NCI-H146 (cell line): ENCODE measurements around the gene DENND2A.
A peak's percentile ranks its signal among the peaks of the same experiment; 100 is the strongest.
"Not testable (repeated sequence)": the region's sequence is repeated elsewhere in the genome, so short reads cannot be mapped to it uniquely, and the experiment has no call there.

Experiments
- DNase-seq: peaks from one replicate; lab custom pipeline; 2025; lab: John Stamatoyannopoulos, UW

The DENND2A gene

GRCh38 chr7:140640727-140641523, at the start of gene DENND2A:
DENND2A (minus strand) TSS chr7:140640813; CDS start chr7:140602397, 38,416 bp downstream.
- DNase-seq, result peak; percentile 90

GRCh38 chr7:140689199-140690152, 48.9 kb upstream of the DENND2A start:
- no peak for DNase-seq

- no peak for DNase-seq
Observed at GRCh38 chr7:140688341-140688740, 47.7 kb upstream of the DENND2A start.

- DNase-seq, result no peak
Observed at GRCh38 chr7:140686921-140687320, 46.3 kb upstream of the DENND2A start.

GRCh38 chr7:140685407-140686087, 44.9 kb upstream of the DENND2A start:
- DNase-seq, result no peak

- DNase-seq, result no peak
Observed at GRCh38 chr7:140684066-140684950, 43.7 kb upstream of the DENND2A start.

GRCh38 chr7:140683657-140684056, 43.0 kb upstream of the DENND2A start:
- no peak for DNase-seq

- DNase-seq, result no peak
Observed at GRCh38 chr7:140681766-140682165, 41.2 kb upstream of the DENND2A start.

GRCh38 chr7:140680886-140681285, 40.3 kb upstream of the DENND2A start:
- no peak for DNase-seq

GRCh38 chr7:140679186-140679585, 38.6 kb upstream of the DENND2A start:
- no peak for DNase-seq

- no peak for DNase-seq
Observed at GRCh38 chr7:140678816-140679130, 38.2 kb upstream of the DENND2A start.

GRCh38 chr7:140678081-140678815, 37.6 kb upstream of the DENND2A start:
- DNase-seq, result no peak

GRCh38 chr7:140677496-140677895, 36.9 kb upstream of the DENND2A start:
- DNase-seq, result no peak

- not testable (repeated sequence) for DNase-seq
Observed at GRCh38 chr7:140676956-140677355, 36.3 kb upstream of the DENND2A start.

- no peak for DNase-seq
Observed at GRCh38 chr7:140676306-140676705, 35.7 kb upstream of the DENND2A start.

- DNase-seq, result no peak
Observed at GRCh38 chr7:140675726-140676125, 35.1 kb upstream of the DENND2A start.

GRCh38 chr7:140674899-140675701, 34.5 kb upstream of the DENND2A start:
- peak; percentile 10 for DNase-seq

GRCh38 chr7:140674356-140674800, 33.8 kb upstream of the DENND2A start:
- DNase-seq, result no peak

- peak; percentile 35 for DNase-seq
Observed at GRCh38 chr7:140673774-140674155, 33.2 kb upstream of the DENND2A start.
